NCI-H1092 treated with DMSO at 0.1 percent for 48 hours (cell line): ENCODE results near the gene USP13.
"Not testable (repeated sequence)": the region's sequence is repeated elsewhere in the genome, so short reads cannot be mapped to it uniquely, and the experiment has no call there.

Experiments
- DNase-seq: peaks from one replicate; lab custom pipeline; 2025; lab: John Stamatoyannopoulos, UW

Gene USP13

DNA sequence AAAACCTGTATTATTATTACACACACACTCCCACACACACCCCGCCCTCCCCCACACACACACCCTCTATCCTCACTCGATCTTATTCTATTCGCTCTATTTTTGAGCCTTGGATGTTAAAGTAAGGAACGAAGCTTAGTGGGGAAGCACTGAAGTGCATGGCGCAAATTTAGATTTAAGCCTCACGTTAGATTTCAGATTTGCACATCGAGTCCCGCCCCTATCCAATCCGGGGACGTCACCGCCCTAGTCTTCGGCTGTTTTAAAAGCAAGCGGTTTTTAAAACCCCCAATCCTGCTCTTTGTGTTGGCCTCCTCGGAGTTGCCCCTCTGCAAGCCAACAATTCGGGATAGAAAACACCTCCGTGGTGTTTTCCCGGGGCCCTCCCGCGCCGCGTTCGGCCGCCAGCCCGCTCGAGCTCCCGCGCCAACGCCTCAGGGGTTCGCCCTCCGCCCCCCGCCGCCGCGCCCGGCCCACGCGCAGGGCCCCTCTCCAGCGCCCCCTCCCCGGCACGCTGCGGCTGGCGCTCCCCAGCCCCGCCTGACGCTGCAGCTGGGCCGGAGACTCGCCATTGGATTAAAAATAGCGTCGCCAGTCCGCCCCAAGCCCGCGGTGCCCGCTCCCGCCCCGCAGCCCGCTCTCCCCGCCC lies at the start of gene USP13:
TSS of gene USP13 (plus strand) at position 594 of the 649 bp plus-strand sequence. CDS start 186 bp downstream, outside the sequence.
- peak; percentile 77 for DNase-seq

- DNase-seq: no peak
Observed at GRCh38 chr3:179603321-179603720, 49.5 kb upstream of the USP13 start.

GRCh38 chr3:179603831-179604230 lies 49.0 kb upstream of the USP13 start:
- DNase-seq: no peak

- peak; percentile 97 for DNase-seq
Observed at GRCh38 chr3:179604321-179605078, 48.3 kb upstream of the USP13 start, which contains the start of the genes MRPL47 and NDUFB5. Gene MRPL47, minus strand, starts transcription at chr3:179604638. Its CDS starts 14 bp downstream, at chr3:179604624. Gene NDUFB5, plus strand, starts transcription at chr3:179604794. Its CDS starts 22 bp downstream, at chr3:179604816.

GRCh38 chr3:179606534-179607085 lies 46.2 kb upstream of the USP13 start:
- no peak for DNase-seq

DNA sequence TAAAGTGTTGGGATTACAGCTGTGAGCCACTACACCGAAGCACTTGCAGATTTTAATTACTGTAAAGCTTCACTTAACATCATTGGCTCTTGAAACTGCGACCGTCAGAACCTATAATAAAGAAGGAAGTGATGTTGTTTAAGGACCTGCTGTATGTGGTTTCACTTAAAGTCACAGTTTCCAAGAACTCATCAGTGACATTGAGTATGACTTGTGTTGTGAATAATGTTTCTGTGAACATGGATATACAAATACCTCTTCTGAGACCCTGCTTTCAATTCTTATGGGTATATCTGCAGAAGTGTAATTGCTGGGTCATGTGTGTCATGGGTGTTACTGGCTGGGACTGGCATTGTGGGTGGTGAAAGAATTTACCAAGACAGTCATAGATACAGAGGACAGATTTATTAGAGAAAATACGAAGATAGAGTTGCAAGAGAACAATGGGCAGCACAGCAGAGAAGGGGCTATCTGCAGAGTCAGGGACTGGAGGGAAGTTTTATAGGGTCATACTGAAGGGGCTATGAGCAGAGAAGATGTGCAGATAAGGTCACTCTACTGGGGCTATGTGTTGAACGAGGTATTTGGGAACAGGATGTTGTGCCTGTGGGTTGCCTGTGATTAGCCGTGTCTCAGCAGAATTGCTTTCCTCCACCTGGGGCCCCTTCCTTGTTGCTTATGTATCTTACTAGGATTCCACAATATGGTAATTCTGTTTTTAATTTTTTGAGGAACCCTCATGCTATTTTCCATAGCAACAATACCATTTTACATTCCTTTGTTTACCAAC lies 43.7 kb upstream of the USP13 start:
- no peak for DNase-seq

- no peak for DNase-seq
Observed at GRCh38 chr3:179610066-179610465, 42.8 kb upstream of the USP13 start.

GRCh38 chr3:179613807-179614206 lies 39.0 kb upstream of the USP13 start:
- no peak for DNase-seq

DNA sequence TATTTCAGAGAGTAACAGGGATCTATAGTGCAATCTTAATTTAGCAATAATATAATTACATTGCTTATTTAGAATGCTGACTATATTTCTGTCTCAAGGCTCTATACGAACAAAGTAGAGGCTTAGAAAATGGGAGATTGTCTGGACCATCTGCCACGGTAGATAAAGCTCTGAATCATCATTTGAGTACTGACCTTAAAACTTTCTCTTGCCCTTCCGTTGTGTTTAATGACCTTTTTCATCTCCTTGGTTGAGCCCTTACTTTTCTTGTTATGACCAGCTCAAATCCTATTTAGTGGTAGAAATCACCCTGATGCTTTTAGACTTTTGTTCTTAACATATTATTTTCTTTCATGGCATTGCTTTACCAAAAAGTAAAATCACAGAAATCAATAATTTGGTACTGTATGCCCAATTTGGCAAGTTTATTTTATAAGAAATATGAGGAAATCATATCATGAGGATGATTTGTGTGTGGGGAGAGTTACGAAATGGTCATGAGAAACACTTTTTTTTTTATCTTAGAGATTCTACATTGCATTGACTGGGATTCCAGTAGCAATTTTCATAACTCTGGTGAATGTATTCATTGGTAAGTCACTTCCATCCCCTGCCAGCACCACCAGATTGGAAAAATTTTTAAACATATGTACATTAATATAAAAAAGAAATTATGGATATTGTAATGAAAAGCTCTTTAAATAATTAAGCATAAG lies 37.2 kb upstream of the USP13 start:
- DNase-seq: no peak

DNA sequence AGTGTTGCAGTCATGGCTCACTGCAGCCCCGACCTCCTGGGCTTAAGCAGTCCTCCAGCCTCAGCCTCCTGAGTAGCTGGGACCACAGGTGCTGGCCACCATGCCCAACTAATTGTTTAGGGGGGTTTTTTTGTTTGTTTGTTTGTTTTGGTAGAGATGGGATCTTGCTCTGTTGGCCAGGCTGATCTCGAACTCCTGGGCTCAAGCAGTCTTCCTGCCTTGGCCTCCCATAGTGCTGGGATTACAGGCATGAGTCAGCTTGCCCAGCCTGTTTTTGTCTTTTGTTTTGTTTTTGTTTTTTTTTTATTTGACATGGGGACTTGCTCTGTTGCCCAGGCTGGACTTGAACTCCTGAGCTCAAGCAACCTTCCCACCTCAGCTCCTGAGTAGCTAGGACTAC lies 30.8 kb upstream of the USP13 start:
- no peak for DNase-seq

DNA sequence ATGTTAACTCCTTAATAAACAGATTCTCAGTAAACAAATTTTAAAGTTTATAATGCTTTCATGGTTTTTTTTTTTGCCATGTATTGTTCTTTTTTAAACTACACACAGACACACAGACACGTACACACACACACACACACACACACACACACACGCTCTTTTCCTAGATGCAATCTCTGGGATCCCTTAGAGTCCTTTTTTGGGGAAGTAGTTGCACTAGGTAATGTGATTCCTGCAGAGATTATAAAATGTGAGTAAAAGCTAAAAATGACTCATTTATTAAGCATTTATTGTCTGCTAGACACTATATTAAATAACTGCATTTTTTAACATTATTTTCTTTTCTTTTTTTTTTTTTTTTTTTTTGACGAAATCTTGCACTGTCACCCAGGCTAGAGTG lies 28.4 kb upstream of the USP13 start:
- DNase-seq: no peak

DNA sequence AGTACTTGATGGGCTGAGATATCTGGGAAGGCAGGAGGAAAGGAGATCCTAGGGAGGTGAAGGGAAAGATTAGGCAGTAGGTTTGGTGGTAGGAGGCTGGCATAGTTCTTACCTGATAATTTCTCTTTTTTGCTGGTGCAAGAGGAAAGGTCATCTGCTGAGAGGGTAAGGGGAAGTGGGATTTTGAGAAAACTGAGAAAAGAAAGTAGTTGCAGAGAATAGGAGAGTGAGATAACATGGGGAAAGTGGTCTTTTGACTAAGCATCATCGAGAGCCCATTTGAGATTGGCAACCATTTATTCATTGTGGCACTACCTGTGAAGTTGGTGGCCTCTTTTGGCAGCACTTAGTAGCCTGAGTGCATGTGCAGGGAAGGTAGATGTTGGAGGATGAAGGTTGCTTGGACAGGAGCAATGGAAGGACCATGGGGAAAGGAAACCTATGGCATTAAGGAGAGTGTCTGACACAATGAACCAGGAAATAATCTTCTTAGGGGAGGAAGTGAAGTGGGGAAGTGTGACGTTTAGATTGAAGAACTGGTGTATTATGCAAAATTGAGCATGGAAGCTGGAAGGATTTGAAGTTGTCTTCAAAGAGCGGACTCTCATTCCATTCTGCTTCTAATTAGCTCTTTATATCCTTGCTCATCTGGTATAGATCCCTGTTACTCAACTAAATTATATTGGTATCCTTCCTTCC lies 21.9 kb upstream of the USP13 start:
- DNase-seq: no peak

GRCh38 chr3:179640469-179640868 lies 12.4 kb upstream of the USP13 start:
- DNase-seq: no peak

- no peak for DNase-seq
Observed at GRCh38 chr3:179642871-179643270, 10.0 kb upstream of the USP13 start.

GRCh38 chr3:179643837-179644236 lies 9.0 kb upstream of the USP13 start:
- DNase-seq: not testable (repeated sequence)

GRCh38 chr3:179646177-179646576 lies 6.7 kb upstream of the USP13 start:
- no peak for DNase-seq

DNA sequence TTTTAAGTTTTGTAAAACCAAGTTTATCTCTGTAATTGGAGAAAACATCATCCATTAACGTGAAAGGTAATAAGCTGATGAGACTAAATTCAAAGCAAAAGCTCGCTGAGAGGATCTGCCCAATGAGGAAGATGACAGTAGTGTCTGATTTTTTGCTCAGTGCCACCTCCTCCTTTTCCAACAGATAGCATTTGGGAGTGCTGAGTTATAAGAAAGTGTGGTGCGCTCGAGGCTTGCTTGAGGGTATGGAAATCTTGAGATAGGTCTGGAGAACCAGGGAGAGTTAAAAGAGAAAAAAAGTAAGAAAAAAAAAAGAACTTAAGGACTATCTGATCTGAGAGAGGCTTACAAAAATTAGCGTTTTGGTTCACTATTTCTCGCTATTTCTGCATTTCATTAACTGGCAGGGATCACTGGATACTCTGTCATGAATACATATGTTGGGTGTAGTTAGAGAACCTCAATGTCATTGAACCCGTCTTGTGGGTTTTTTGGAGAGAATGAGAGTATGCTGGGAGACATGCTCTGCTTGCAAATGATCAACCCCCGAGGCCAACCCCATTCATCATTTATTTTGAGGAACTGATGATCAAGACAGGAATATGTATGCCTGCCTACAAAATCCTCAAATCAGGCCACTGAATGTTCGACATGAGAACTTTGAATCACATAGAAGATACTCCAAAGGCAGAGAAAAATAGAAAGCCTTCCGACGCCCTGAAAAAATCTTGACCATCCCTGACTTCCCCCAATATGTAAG lies 973 bp upstream of the USP13 start:
- no peak for DNase-seq

- DNase-seq: peak; percentile 77
Observed at GRCh38 chr3:179653096-179653797, 407 bp downstream of the USP13 start.

DNA sequence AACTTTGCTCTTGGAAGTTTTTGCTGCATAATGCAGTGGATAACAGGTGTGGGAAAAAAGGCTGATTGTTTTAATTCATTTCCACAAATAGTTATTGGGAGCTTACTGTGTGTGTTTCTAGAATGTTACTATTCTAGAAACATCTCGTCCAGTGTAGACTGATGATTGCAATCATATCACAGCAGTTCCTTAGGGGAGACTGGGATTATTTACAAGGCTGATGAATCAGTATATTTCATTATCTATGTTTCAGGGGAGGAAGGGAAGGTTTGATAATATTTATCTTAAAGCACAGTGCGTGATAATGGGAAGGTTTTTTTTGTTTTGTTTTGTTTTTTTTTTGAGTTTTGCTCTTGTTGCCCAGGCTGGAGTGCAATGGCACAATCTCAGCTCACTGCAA lies 2.4 kb downstream of the USP13 start:
- DNase-seq: no peak

- no peak for DNase-seq
Observed at GRCh38 chr3:179658606-179659005, 5.8 kb downstream of the USP13 start.
